Endothelial cell of umbilical vein (primary cell): Measurements from ENCODE around the gene ZNF827.

Source experiments
- CTCF ChIP-seq, 2 donors: IDR thresholded peaks; 1 replicate in 1 of 2; 2 replicates in 1 of 2; pipeline ENCODE4 v1.5.1; 2011; ENCODE audit warnings: low read length in 2 of 2, mild to moderate bottlenecking in 2 of 2, moderate library complexity in 2 of 2, control low read depth in 1 of 2, inconsistent platforms in 1 of 2, low read depth in 1 of 2; ENCODE audit not compliant: insufficient read depth in 1 of 2; ENCODE audit errors: extremely low read depth in 1 of 2
- EZH2 ChIP-seq: IDR thresholded peaks from 2 replicates; pipeline ENCODE4 v1.6.1; 2012; ENCODE audit warnings: borderline replicate concordance, low read depth, mild to moderate bottlenecking, moderate library complexity, low read length, inconsistent platforms; ENCODE audit not compliant: severe bottlenecking
- FOS ChIP-seq: IDR thresholded peaks from 2 replicates; pipeline ENCODE4 v1.6.1; 2011; ENCODE audit warnings: mild to moderate bottlenecking, low read length, moderate library complexity, borderline replicate concordance; ENCODE audit not compliant: insufficient read depth
- MAX ChIP-seq: IDR thresholded peaks from 2 replicates; pipeline ENCODE4 v1.6.1; 2011; ENCODE audit not compliant: insufficient read depth, insufficient read length
- MYC ChIP-seq: IDR thresholded peaks from one replicate; pipeline ENCODE4 v1.6.1; 2011; ENCODE audit warnings: mild to moderate bottlenecking, low read depth, low read length
- POLR2A ChIP-seq: IDR thresholded peaks from 2 replicates; pipeline ENCODE4 v1.6.1; 2012; ENCODE audit warnings: low read depth, mild to moderate bottlenecking, control low read depth, low read length

GRCh38 chr4:145709843-145710242, 228.8 kb downstream of the ZNF827 start:
- no peak for TF ChIP-seq FOS
- TF ChIP-seq CTCF (IDR thresholded peaks at IDR 0.05; ENCODE audit: extremely low read depth in 1 of 2, insufficient read depth in 1 of 2, low read depth in 1 of 2, low read length in 2 of 2): no peak
- TF ChIP-seq POLR2A: no peak
- TF ChIP-seq MAX: no peak
- no peak for TF ChIP-seq MYC
- no peak for TF ChIP-seq EZH2
